Activated T-cell treated with anti-CD3 and anti-CD28 coated beads for 24 hours (primary cell): ENCODE measurements around the gene RETREG2.

Source experiments
- DNase-seq: peaks from one replicate; pipeline ENCODE4 v3.0.0-alpha.2; 2020; ENCODE audit warnings: low read depth

Gene RETREG2

GRCh38 chr2:219169930-219170654 is 8.0 kb upstream of the RETREG2 start, which contains the start of gene SLC23A3:
Gene SLC23A3 (minus strand): TSS chr2:219170029. CDS start chr2:219169984, 45 bp downstream.
- no peak for DNase-seq

GRCh38 chr2:219171231-219171651 is 6.8 kb upstream of the RETREG2 start:
- DNase-seq, result no peak

GRCh38 chr2:219172231-219173154 is 5.6 kb upstream of the RETREG2 start:
- no peak for DNase-seq

- DNase-seq, result no peak
Observed at GRCh38 chr2:219173176-219173575, 4.9 kb upstream of the RETREG2 start.

GRCh38 chr2:219174146-219174545 is 3.9 kb upstream of the RETREG2 start:
- DNase-seq, result no peak

- DNase-seq, result no peak
Observed at GRCh38 chr2:219174801-219175200, 3.3 kb upstream of the RETREG2 start.

- no peak for DNase-seq
Observed at GRCh38 chr2:219175486-219175885, 2.6 kb upstream of the RETREG2 start.

- DNase-seq, result peak; percentile 12
Observed at GRCh38 chr2:219175928-219176817, 1.9 kb upstream of the RETREG2 start.

GRCh38 chr2:219176818-219177551 is 1.1 kb upstream of the RETREG2 start, which contains the start of gene CNPPD1:
Gene CNPPD1 (minus strand): TSS chr2:219176925. CDS start chr2:219176828, 97 bp downstream.
- DNase-seq, result peak; percentile 80

- peak; percentile 27 for DNase-seq
Observed at GRCh38 chr2:219178377-219179175, 501 bp downstream of the RETREG2 start.

GRCh38 chr2:219179601-219180465 is 1.8 kb downstream of the RETREG2 start:
- no peak for DNase-seq

- DNase-seq, result no peak
Observed at GRCh38 chr2:219180961-219181360, 2.9 kb downstream of the RETREG2 start.

- no peak for DNase-seq
Observed at GRCh38 chr2:219181531-219181930, 3.5 kb downstream of the RETREG2 start.

- no peak for DNase-seq
Observed at GRCh38 chr2:219182331-219183150, 4.5 kb downstream of the RETREG2 start.

- DNase-seq, result no peak
Observed at GRCh38 chr2:219183151-219183772, 5.2 kb downstream of the RETREG2 start.

- DNase-seq, result no peak
Observed at GRCh38 chr2:219184121-219184520, 6.0 kb downstream of the RETREG2 start.

GRCh38 chr2:219186754-219187456 is 8.8 kb downstream of the RETREG2 start:
- no peak for DNase-seq
